GM12874 (cell line): ENCODE results near the gene TMEM123.

Experiments used
- TF ChIP-seq, protein P1 (sequence below): IDR thresholded peaks from 2 replicates; pipeline ENCODE4 v1.5.1; 2011; ENCODE audit warnings: low read depth, mild to moderate bottlenecking, control low read depth, low read length, moderate library complexity; ENCODE audit not compliant: insufficient read depth

Gene TMEM123

DNA sequence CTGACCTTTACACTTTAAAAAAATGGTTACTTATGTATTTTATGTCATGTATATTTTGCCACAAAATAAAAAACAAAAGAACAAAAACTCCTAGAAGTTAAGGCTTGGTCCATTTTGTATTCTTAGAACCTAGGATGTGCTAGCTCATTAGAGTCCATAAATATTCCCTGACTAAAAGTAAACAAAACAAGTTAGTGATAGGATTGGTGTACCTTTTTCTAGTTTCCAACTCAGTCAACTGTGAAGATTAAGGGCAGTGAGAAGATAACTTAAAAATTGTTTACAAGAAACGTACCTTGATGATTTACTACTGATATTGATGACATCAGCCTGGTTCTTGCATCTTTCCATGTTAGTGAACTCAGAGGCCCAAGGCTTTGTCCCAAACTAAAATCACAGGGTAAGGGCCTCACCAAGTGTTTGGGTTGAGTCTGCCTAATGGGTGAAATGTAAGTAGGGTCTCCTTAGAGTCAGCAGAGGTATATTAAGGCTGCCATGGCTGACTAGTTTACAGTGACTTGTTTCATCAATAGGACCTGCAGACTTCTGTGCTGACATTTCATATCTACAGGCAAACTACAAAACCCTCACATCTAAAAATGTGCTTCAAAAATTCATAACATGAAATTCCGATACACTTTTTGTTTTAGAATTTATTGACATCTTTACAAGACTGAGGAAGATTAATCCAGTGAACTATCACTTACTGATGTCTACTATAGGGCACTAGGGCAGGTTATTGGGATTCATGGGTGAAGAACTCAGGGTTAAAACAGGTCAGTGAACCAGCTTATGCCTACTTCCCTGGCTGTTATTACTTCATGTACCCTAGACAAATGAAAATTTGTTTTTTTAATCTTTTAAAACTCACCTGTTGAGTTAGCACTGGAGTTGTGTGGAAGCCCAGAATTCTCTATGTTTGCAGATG is 4.4 kb downstream of the TMEM123 start:
- TF ChIP-seq, protein P1, sequence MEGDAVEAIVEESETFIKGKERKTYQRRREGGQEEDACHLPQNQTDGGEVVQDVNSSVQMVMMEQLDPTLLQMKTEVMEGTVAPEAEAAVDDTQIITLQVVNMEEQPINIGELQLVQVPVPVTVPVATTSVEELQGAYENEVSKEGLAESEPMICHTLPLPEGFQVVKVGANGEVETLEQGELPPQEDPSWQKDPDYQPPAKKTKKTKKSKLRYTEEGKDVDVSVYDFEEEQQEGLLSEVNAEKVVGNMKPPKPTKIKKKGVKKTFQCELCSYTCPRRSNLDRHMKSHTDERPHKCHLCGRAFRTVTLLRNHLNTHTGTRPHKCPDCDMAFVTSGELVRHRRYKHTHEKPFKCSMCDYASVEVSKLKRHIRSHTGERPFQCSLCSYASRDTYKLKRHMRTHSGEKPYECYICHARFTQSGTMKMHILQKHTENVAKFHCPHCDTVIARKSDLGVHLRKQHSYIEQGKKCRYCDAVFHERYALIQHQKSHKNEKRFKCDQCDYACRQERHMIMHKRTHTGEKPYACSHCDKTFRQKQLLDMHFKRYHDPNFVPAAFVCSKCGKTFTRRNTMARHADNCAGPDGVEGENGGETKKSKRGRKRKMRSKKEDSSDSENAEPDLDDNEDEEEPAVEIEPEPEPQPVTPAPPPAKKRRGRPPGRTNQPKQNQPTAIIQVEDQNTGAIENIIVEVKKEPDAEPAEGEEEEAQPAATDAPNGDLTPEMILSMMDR: no peak

DNA sequence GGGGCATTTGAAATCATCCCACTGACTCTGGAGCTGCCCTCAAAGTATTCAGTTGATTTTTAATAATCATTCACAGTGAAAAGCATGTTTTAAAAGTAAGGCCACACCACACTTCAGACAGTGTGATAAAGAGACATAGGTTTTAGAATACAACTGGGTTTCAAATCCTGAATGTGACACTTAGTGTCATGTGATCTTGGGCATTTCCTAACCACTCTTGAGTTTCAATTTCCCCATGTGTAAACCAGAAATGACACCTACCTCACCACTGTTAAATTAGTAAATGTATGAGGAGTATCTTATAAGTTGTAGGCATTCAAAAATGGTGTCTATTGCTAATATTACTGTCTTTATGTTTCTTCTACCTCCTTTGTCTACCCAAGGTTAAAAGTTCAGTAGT is 5.4 kb downstream of the TMEM123 start:
- TF ChIP-seq, protein P1: no peak

DNA sequence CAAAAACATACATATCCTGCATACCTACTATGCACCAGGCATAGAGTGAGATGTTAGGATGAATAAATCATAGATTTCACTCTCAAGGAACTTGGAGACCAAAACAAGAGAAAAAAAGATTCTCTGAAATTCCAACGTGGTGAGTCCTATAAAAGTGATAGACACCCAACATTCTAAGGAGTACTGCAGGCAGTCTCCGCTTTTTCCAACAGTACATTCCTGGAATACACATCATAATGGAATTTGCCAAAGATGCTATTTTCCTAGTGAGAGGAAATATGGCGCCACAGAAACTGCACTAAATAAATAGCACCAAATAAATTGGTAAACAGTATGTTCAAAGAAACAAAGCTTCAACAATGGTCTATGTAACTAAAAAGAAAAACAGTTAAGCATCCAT is 6.0 kb downstream of the TMEM123 start:
- TF ChIP-seq, protein P1: no peak

DNA sequence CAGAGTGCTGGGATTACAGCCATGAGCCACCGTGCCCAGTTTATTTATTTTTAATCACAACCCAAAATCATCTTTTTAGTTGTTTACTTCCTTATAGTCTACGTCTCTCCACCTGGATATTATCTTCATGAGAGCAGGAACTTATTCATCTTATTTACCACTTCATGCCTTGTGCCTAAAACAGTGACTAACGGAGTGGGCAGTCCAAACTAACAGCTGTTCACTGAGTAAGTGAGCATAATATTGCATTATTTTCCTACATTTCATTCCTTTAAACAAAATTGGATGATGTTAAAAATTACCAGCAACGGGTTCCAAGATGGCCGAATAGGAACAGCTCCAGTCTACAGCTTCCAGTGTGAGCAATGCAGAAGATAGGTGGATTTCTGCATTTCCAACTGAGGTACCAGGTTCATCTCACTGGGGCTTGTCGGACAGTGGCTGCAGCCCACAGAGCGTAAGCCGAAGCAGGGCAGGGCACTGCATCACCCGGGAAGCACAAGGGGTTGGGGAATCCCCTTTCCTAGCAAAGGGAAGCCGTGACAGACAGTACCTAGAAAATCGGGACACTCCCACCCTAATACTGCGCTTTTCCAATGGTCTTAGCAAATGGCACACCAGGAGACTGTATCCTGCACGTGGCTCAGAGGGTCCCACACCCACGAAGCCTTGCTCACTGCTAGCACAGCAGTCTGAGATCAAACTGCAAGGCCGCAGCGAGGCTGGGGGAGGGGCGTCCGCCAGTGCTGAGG is 14.1 kb downstream of the TMEM123 start:
- TF ChIP-seq, protein P1: no peak

DNA sequence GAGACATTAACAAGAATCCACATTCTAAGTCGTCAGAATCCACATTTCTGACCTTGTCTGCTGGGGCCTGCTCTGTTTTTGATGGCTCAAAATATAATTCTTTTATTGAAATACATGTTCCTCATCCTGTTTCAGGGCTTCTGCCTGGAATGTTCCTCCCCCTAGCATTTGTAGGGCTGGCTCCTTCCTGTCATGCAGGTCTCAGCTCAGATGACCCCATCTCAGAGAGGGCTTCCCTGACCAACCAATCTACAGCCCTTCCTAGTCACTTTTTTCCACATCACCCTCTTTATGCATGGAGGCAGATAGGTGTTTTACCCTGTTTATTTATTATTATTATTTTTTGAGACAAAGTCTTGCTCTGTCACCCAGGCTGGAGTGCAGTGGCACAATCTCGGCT is 14.8 kb downstream of the TMEM123 start:
- TF ChIP-seq, protein P1: no peak

DNA sequence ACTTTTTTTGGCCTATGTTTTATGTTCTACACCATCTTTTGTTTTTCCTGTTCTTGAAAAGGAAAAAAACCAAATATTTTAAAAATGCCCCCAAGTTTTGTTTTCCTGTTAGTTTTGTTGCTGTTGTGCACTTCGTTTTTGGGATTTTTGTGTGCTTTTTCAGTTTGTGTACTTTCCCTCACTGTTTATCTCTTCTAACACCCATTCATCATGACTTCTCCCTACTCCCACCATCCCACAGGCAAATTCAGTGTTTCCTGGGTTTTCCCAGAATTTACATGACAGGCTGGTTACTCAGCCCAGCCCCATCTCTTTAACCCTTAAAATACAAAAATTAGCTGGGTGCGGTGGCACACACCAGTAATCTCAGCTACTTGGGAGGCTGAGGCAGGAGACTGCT is 15.6 kb downstream of the TMEM123 start:
- TF ChIP-seq, protein P1: no peak

DNA sequence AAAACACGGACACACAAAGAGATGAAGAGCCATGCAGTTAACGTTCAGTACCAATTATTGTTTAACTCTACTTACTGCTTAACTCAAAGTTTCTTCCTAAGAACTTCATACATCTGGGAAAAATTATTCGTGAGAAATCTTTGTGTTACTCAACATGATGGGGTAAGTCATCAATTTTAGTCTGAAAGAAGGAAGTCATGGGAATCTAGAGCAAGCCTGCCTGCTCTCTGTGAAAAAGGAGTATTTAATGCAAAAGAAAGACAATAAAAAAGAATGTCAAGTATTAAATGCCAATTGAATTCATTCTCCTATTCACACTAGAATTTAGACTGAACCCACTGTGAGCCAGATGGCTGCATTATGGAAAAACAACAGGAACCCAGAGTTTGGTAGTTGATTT is 16.0 kb downstream of the TMEM123 start:
- TF ChIP-seq, protein P1: no peak
